ENCODE measurements around the gene MAP2. TPM values are rescaled to one million over a fixed set of nuclear protein-coding genes. Genes with fewer than 3 reads are reported as not detected.
A peak's percentile ranks its signal among the peaks of the same experiment; 100 is the strongest.

MAP2 gene
- total and polyA plus RNA-seq, 2 donors (not counting 3 experiments of a cell fraction or from before 2014, with no cell fraction given), result 19.4 to 46.1 TPM

GRCh38 chr2:209496586-209496982, 72.7 kb downstream of the MAP2 start:
- no peak for TF ChIP-seq JUN (IDR thresholded peaks at IDR 0.05; ENCODE audit: borderline replicate concordance, insufficient read depth, insufficient read length, low read depth)
- TF ChIP-seq GATA2 (IDR thresholded peaks at IDR 0.05; ENCODE audit: insufficient read depth, insufficient read length, low read depth, low read length), result no peak
- TF ChIP-seq POLR2AphosphoS5 (IDR thresholded peaks at IDR 0.05; ENCODE audit: insufficient read depth, low read depth, low read length), result no peak
- no peak for TF ChIP-seq MAX (IDR thresholded peaks at IDR 0.05; ENCODE audit: insufficient read depth, insufficient read length)
- no peak for TF ChIP-seq FOS (IDR thresholded peaks at IDR 0.05; ENCODE audit: borderline replicate concordance, insufficient read depth, low read length)
- no peak for TF ChIP-seq CTCF (IDR thresholded peaks at IDR 0.05; ENCODE audit: extremely low read depth in 1 of 2, insufficient read depth in 1 of 2, low read depth in 1 of 2, low read length in 2 of 2)
- TF ChIP-seq EZH2 (IDR thresholded peaks at IDR 0.05; ENCODE audit: borderline replicate concordance, low read depth, low read length, severe bottlenecking), result no peak
- TF ChIP-seq MYC (IDR thresholded peaks at IDR 0.05; ENCODE audit: low read depth, low read length), result no peak
- no peak for TF ChIP-seq POLR2A (IDR thresholded peaks at IDR 0.05; ENCODE audit: low read depth, low read length)
- peaks cover 30% of the 10 kb centered on the region for H3K4me1 ChIP-seq (ENCODE audit: control insufficient read depth, extremely low read depth, insufficient read depth, low read length)
- no peaks in the 10 kb centered on the region for H3K9me1 ChIP-seq (replicated peaks; ENCODE audit: control insufficient read depth, extremely low read depth, insufficient read depth, low read length)
- FAIRE-seq, result peak; percentile 76
- no peak overlapping the region for H2AFZ ChIP-seq (ENCODE audit: low read depth, low read length)
- intact Hi-C loops (cut with micrococcal nuclease), result loop anchor here (1.0 to 10.0 kb wide), 8 partner anchors 20 to 678 kb away; partner anchors contain the start of gene KANSL1L
- H3K4me3 ChIP-seq (replicated peaks in 1 of 3; ENCODE audit: insufficient read depth in 1 of 3, low read depth in 1 of 3, low read length in 3 of 3), result peak overlapping the region in 1 of 3 experiments; percentile 44
- DNase-seq (ENCODE audit: low read depth, low spot score), result peak; percentile 75
- H3K36me3 ChIP-seq (ENCODE audit: control insufficient read depth in 2 of 2, extremely low read depth in 1 of 2, insufficient read depth in 2 of 2, low read length in 2 of 2), result no peaks in the 10 kb centered on the region
- peak overlapping the region; percentile 92 for H3K9ac ChIP-seq (replicated peaks; ENCODE audit: extremely low read depth, insufficient read depth, low read length)
- H3K79me2 ChIP-seq (ENCODE audit: control insufficient read depth, insufficient read depth, low read length), result no peaks in the 10 kb centered on the region
- dilution Hi-C loops (cut with MboI; ENCODE audit: extremely low pct_ligation_motif_present, low sequenced_read_pairs), result no loop called here
- peak overlapping the region; percentile 100 for H3K27ac ChIP-seq (ENCODE audit: insufficient read depth, low read depth, low read length)
- no peaks in the 10 kb centered on the region for H4K20me1 ChIP-seq (replicated peaks; ENCODE audit: control insufficient read depth, extremely low read depth, insufficient read depth, low read length)
- ChIA-PET POLR2A (interaction anchor here (1.5 kb wide), 1 partner anchor 22 kb away, joined by 3 read pairs; no protein-coding TSS in a partner anchor), CTCF (interaction anchor here (1.0 to 3.1 kb wide), 3 partner anchors 30 to 79 kb away, joined by 3 to 34 read pairs (median 6); partner anchors contain the start of gene MAP2)
- no TSS peak for BruUV-seq (replicated peaks)
- no peaks in the 10 kb centered on the region for H3K27me3 ChIP-seq (ENCODE audit: control insufficient read depth in 2 of 2, insufficient read depth in 2 of 2, low read length in 2 of 2)
- peak overlapping the region; percentile 89 for H3K4me2 ChIP-seq (ENCODE audit: insufficient read depth, low read length)
- H3K9me3 ChIP-seq (replicated peaks; ENCODE audit: control insufficient read depth, insufficient read depth, low read length), result no peaks in the 10 kb centered on the region

Measured in endothelial cell of umbilical vein (primary cell).